GM13976 (cell line): ENCODE measurements around the gene NFKBIE.

Experiments used
- DNase-seq: peaks from one replicate; pipeline ENCODE4 v3.0.0; 2012; ENCODE audit warnings: low spot score
- CTCF ChIP-seq: IDR thresholded peaks from 2 replicates; pipeline ENCODE4 v1.5.1; 2012; ENCODE audit warnings: borderline replicate concordance, mild to moderate bottlenecking; ENCODE audit not compliant: insufficient read depth; ENCODE audit errors: extremely low read depth, missing control alignments, control extremely low read depth
- in situ Hi-C: fragments of 300-500 bp; cut with MboI; formaldehyde crosslinking; loops from one replicate; pipeline ENCODE4 v1.12.0; 2022; ENCODE audit warnings: low sequenced_read_pairs, mixed read lengths, inconsistent platforms; ENCODE audit not compliant: unreplicated experiment

NFKBIE gene

GRCh38 chr6:44253307-44254101, 11.8 kb downstream of the NFKBIE start:
- peak; percentile 49 for TF ChIP-seq CTCF
- in situ Hi-C loops, result no loop called here
- no peak for DNase-seq

GRCh38 chr6:44251576-44252524, 13.5 kb downstream of the NFKBIE start:
- DNase-seq, result no peak
- no peak for TF ChIP-seq CTCF
- in situ Hi-C loops, result no loop called here

- TF ChIP-seq CTCF, result no peak
- in situ Hi-C loops, result no loop called here
- DNase-seq, result no peak
Measured at GRCh38 chr6:44250718-44251123, 14.6 kb downstream of the NFKBIE start.

GRCh38 chr6:44250067-44250717, 15.2 kb downstream of the NFKBIE start:
- in situ Hi-C loops, result no loop called here
- TF ChIP-seq CTCF, result no peak
- no peak for DNase-seq

GRCh38 chr6:44249082-44249748, 16.1 kb downstream of the NFKBIE start:
- TF ChIP-seq CTCF, result no peak
- in situ Hi-C loops, result no loop called here
- DNase-seq, result no peak

GRCh38 chr6:44248579-44248978, 16.8 kb downstream of the NFKBIE start:
- in situ Hi-C loops, result no loop called here
- DNase-seq, result no peak
- TF ChIP-seq CTCF, result no peak
